Panc1 (cell line): ENCODE data around the gene PARVB. TPM values are rescaled to one million over a fixed set of nuclear protein-coding genes. Genes with fewer than 3 reads are reported as not detected.

Experiments
- ATAC-seq: fragments of 200-7000 bp; cut with Tn5 transposase; 2 replicates; pipeline ENCODE4 v1.9.1; 2020; ENCODE audit warnings: mild to moderate bottlenecking, moderate library complexity
- BruUV-seq: library from RNA; stranded (reverse); fragments of 400-500 nt; replicated peaks from 2 replicates; lab custom pipeline; 2021; lab: Mats Ljungman, UMichigan
- CTCF ChIA-PET: fragments of 300-600 bp; sonication (Branson Sonifier 250); formaldehyde crosslinking; loops from one replicate; lab custom pipeline; 2022; ENCODE audit warnings: antibody characterized with exemption; lab: Charles Lee
- POLR2A ChIA-PET: fragments of 300-600 bp; sonication (Branson Sonifier 250); formaldehyde crosslinking; loops from one replicate; lab custom pipeline; 2022; ENCODE audit warnings: antibody characterized with exemption; lab: Charles Lee
- DNase-seq: peaks from one replicate; pipeline ENCODE4 v3.0.0-alpha.2; 2010; ENCODE audit warnings: low read depth, low spot score
- H3K27ac ChIP-seq: 2 replicates; pipeline ENCODE4 v1.5.1; 2011; ENCODE audit warnings: mild to moderate bottlenecking, low read length, inconsistent platforms
- H3K27me3 ChIP-seq: fragments of 200-500 bp; sonication (Bioruptor generic); 2 replicates; pipeline ENCODE4 v1.6.0; 2014; ENCODE audit warnings: low read length, inconsistent platforms; ENCODE audit not compliant: control insufficient read depth, insufficient read depth
- H3K36me3 ChIP-seq: fragments of 200-500 bp; sonication (Bioruptor generic); 2 replicates; pipeline ENCODE4 v1.5.1; 2014; ENCODE audit warnings: inconsistent platforms, mild to moderate bottlenecking, low read length, moderate library complexity; ENCODE audit not compliant: control insufficient read depth, insufficient read depth
- H3K4me1 ChIP-seq: 2 replicates; pipeline ENCODE4 v1.5.1; 2011; ENCODE audit warnings: inconsistent platforms, mild to moderate bottlenecking, low read length, moderate library complexity; ENCODE audit not compliant: control insufficient read depth, insufficient read depth
- H3K4me3 ChIP-seq, 2 experiments: 2 replicates each; pipeline ENCODE4 v1.5.1; 2011 to 2012; ENCODE audit warnings: low read depth in 2 of 2, low read length in 2 of 2, mild to moderate bottlenecking in 2 of 2, inconsistent platforms in 1 of 2, moderate library complexity in 1 of 2
- H3K9me3 ChIP-seq: fragments of 200-500 bp; sonication (Bioruptor generic); 2 replicates; pipeline ENCODE4 v1.5.1; 2014; ENCODE audit warnings: low read depth, mild to moderate bottlenecking, inconsistent platforms, low read length, moderate library complexity; ENCODE audit not compliant: control insufficient read depth, insufficient read depth
- CTCF ChIP-seq: fragments of 450-650 bp; IDR thresholded peaks from 2 replicates; pipeline ENCODE4 v1.5.1; 2017; ENCODE audit warnings: mild to moderate bottlenecking
- POLR2AphosphoS5 ChIP-seq: IDR thresholded peaks from 2 replicates; pipeline ENCODE4 v1.6.1; 2012; ENCODE audit warnings: mild to moderate bottlenecking, low read depth, low read length, moderate library complexity
- SIN3A ChIP-seq: IDR thresholded peaks from 2 replicates; pipeline ENCODE4 v1.6.1; 2012; ENCODE audit warnings: low read depth, mild to moderate bottlenecking, low read length, moderate library complexity, borderline replicate concordance; ENCODE audit not compliant: insufficient read depth
- TCF7L2 ChIP-seq: IDR thresholded peaks from 2 replicates; pipeline ENCODE4 v1.6.1; 2011; ENCODE audit warnings: mild to moderate bottlenecking, low read depth, low read length, inconsistent platforms
- in situ Hi-C: cut with HindIII; loops from 2 replicates; pipeline ENCODE4 v1.10.0; 2016; ENCODE audit warnings: low sequenced_read_pairs, low pct_unique_long_range_greater_than_20kb
- intact Hi-C: fragments of 100-400 bp; cut with micrococcal nuclease; formaldehyde crosslinking; loops from one replicate; pipeline ENCODE4 v1.10.0; 2022; ENCODE audit not compliant: unreplicated experiment
- total RNA-seq: library from RNA; stranded (reverse); gene quantifications from one replicate; pipeline ENCODE4 v1.2.1, GENCODE V29; 2021; ENCODE audit not compliant: unreplicated experiment
- TF ChIP-seq, protein P1 (sequence below), 2 experiments: IDR thresholded peaks; 2 replicates each; pipeline ENCODE4 v1.6.1; 2011 to 2012; ENCODE audit warnings: low read depth in 2 of 2, control low read depth in 1 of 2, low read length in 1 of 2, mild to moderate bottlenecking in 1 of 2, moderate library complexity in 1 of 2; ENCODE audit not compliant: insufficient read depth in 1 of 2

PARVB gene
- total RNA-seq, 1 experiment from 2014 or later, result 28.1 TPM

DNA sequence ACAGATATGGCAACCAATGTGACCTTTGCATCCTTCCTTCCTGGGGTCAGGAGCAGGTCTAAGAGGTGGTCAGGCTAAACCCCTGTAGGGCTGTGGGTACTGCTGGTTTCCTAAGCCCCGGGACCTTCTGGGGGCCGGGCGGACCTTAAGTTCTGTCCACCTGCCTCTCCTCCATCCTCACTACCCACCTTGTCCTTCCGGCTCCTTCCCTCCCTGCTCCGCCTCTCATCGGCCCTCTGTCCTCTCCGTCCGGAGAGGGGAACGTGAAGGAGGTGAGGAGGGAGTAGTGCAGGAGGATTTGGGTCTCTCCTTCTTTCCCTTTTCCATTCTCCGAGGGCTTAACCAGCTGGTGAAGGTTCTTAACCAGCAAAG is 28.3 kb upstream of the PARVB start:
- intact Hi-C loops, result no loop called here
- in situ Hi-C loops, result no loop called here

DNA sequence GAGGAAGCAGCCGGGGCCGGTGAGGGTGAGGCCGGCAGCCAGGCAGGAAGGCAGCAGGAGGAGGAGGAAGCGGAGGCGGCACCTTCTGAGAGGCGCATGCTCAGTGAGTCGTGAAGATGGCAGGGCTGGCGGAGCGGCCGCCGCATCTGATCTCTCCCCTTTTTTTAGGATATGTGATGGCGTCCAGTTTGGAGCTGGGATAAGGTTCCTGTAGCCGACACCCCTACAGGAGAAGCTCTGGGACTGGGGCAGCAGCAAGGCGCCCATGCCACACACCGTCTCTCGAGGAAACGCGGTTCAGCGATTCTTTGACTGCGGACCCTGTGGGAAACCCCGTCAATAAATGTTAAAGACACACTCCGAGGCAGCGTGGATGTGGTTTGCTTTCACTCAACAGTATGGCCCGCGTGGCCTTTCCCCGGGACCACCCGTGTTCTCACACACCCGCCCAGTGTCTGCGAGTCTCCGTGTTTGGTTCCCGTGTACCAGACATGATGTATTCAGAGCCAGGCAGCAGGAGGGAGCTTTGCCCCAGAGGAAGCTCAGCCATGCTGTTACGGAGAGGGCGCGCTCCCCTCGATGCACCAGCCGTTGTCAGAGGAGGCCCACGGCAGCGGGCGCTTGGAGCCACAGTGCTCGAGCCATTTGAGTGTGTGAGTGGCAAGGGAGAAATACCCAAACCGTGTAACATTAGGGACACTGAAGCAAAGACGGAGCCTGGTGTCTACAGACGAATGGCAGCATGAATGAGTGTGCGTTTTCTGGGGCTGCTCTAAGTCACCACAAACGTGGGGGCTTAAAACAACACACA is 27.7 kb upstream of the PARVB start:
- BruUV-seq, result no TSS peak
- ATAC-seq (no peak), DNase-seq (no peak)
- POLR2A ChIA-PET, result no interaction called here
- Histone ChIP-seq H3K4me3 (no peak overlapping the region), H3K4me1 (no peaks in the 10 kb centered on the region), H3K36me3 (no peaks in the 10 kb centered on the region; the same call in 1 of the 2 replicates), H3K27ac (no peak overlapping the region), H3K27me3 (no peaks in the 10 kb centered on the region), H3K9me3 (no peaks in the 10 kb centered on the region)
- intact Hi-C loops, result no loop called here
- TF ChIP-seq POLR2AphosphoS5 (no peak), TCF7L2 (no peak), CTCF (no peak), SIN3A (no peak)
- TF ChIP-seq, protein P1, sequence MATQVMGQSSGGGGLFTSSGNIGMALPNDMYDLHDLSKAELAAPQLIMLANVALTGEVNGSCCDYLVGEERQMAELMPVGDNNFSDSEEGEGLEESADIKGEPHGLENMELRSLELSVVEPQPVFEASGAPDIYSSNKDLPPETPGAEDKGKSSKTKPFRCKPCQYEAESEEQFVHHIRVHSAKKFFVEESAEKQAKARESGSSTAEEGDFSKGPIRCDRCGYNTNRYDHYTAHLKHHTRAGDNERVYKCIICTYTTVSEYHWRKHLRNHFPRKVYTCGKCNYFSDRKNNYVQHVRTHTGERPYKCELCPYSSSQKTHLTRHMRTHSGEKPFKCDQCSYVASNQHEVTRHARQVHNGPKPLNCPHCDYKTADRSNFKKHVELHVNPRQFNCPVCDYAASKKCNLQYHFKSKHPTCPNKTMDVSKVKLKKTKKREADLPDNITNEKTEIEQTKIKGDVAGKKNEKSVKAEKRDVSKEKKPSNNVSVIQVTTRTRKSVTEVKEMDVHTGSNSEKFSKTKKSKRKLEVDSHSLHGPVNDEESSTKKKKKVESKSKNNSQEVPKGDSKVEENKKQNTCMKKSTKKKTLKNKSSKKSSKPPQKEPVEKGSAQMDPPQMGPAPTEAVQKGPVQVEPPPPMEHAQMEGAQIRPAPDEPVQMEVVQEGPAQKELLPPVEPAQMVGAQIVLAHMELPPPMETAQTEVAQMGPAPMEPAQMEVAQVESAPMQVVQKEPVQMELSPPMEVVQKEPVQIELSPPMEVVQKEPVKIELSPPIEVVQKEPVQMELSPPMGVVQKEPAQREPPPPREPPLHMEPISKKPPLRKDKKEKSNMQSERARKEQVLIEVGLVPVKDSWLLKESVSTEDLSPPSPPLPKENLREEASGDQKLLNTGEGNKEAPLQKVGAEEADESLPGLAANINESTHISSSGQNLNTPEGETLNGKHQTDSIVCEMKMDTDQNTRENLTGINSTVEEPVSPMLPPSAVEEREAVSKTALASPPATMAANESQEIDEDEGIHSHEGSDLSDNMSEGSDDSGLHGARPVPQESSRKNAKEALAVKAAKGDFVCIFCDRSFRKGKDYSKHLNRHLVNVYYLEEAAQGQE (IDR thresholded peaks at IDR 0.05; ENCODE audit: insufficient read depth in 1 of 2, low read depth in 2 of 2, low read length in 1 of 2), result no peak
- CTCF ChIA-PET, result no interaction called here
- in situ Hi-C loops, result no loop called here

More for the DNA sequence above, 28.3 kb upstream of the PARVB start:
- Histone ChIP-seq H3K9me3 (no peaks in the 10 kb centered on the region), H3K27me3 (no peaks in the 10 kb centered on the region), H3K27ac (no peak overlapping the region), H3K4me3 (no peak overlapping the region), H3K4me1 (no peaks in the 10 kb centered on the region), H3K36me3 (no peaks in the 10 kb centered on the region; the same call in 1 of the 2 replicates)
- no peak for ATAC-seq
- POLR2A ChIA-PET, result no interaction called here
- CTCF ChIA-PET, result no interaction called here
- no peak for DNase-seq
- no TSS peak for BruUV-seq
- TF ChIP-seq POLR2AphosphoS5 (no peak), SIN3A (no peak), CTCF (no peak), TCF7L2 (no peak)
- TF ChIP-seq, protein P1 (IDR thresholded peaks at IDR 0.05; ENCODE audit: insufficient read depth in 1 of 2, low read depth in 2 of 2, low read length in 1 of 2), result no peak
